Liver (tissue), 9 donors: Measurements from ENCODE around the gene TDRD5. TPM values are rescaled to one million over a fixed set of nuclear protein-coding genes. Genes with fewer than 3 reads are reported as not detected.

Source experiments
- DNase-seq: peaks from one replicate; pipeline ENCODE4 v3.0.0-alpha.2; 2017; ENCODE audit warnings: low spot score
- H3K27ac ChIP-seq, 2 donors: one replicate each; pipeline ENCODE4 v1.7.0; 2013; ENCODE audit warnings: inconsistent platforms in 2 of 2, low read length in 2 of 2, control low read depth in 1 of 2, low read depth in 1 of 2, mild to moderate bottlenecking in 1 of 2
- H3K27me3 ChIP-seq, 4 donors: one replicate each; pipeline versions ENCODE4 v1.6.1 to v1.7.0; 2013; ENCODE audit warnings: low read length in 3 of 4, inconsistent platforms in 1 of 4, mild to moderate bottlenecking in 1 of 4, moderate library complexity in 1 of 4; ENCODE audit not compliant: control insufficient read depth in 4 of 4, insufficient read depth in 4 of 4
- H3K36me3 ChIP-seq, 4 donors: one replicate each; pipeline versions ENCODE4 v1.6.1 to v1.7.0; 2013; ENCODE audit warnings: low read length in 3 of 4, mild to moderate bottlenecking in 3 of 4, low read depth in 1 of 4, moderate library complexity in 1 of 4; ENCODE audit not compliant: control insufficient read depth in 4 of 4, insufficient read depth in 3 of 4
- H3K4me1 ChIP-seq, 4 donors: one replicate each; pipeline versions ENCODE4 v1.6.1 to v1.7.0; 2013; ENCODE audit warnings: low read length in 3 of 4, mild to moderate bottlenecking in 3 of 4, moderate library complexity in 1 of 4; ENCODE audit not compliant: control insufficient read depth in 4 of 4, insufficient read depth in 4 of 4
- H3K4me3 ChIP-seq, 3 donors: one replicate each; pipeline versions ENCODE4 v1.6.1 to v1.7.0; 2013; ENCODE audit warnings: low read length in 3 of 3, control low read depth in 1 of 3, low read depth in 1 of 3, mild to moderate bottlenecking in 1 of 3
- H3K9ac ChIP-seq, 2 donors: one replicate each; pipeline ENCODE4 v1.7.0; 2013; ENCODE audit warnings: low read length in 2 of 2, mild to moderate bottlenecking in 2 of 2, moderate library complexity in 2 of 2, control low read depth in 1 of 2, low read depth in 1 of 2
- H3K9me3 ChIP-seq, 4 donors: one replicate each; pipeline versions ENCODE4 v1.6.1 to v1.7.0; 2013; ENCODE audit warnings: low read length in 3 of 4; ENCODE audit not compliant: control insufficient read depth in 4 of 4
- ATF3 ChIP-seq: IDR thresholded peaks from 2 replicates; pipeline ENCODE4 v1.6.1; 2016; ENCODE audit warnings: antibody characterized with exemption
- EGR1 ChIP-seq, 2 donors: IDR thresholded peaks; 2 replicates each; pipeline ENCODE4 v1.6.1; 2016 to 2018; ENCODE audit warnings: antibody characterized with exemption in 2 of 2, low read depth in 2 of 2
- FOXA1 ChIP-seq: IDR thresholded peaks from 2 replicates; pipeline ENCODE4 v1.6.1; 2016; ENCODE audit warnings: antibody characterized with exemption
- FOXA2 ChIP-seq: IDR thresholded peaks from 2 replicates; pipeline ENCODE4 v1.6.1; 2016; ENCODE audit warnings: antibody characterized with exemption
- HNF4G ChIP-seq: IDR thresholded peaks from 2 replicates; pipeline ENCODE4 v1.6.1; 2016; ENCODE audit warnings: antibody characterized with exemption
- JUND ChIP-seq, 2 donors: IDR thresholded peaks; 2 replicates each; pipeline ENCODE4 v1.6.1; 2016; ENCODE audit warnings: antibody characterized with exemption in 2 of 2
- MAX ChIP-seq: IDR thresholded peaks from 2 replicates; pipeline ENCODE4 v1.6.1; 2016; ENCODE audit warnings: antibody characterized with exemption
- RAD21 ChIP-seq, 2 donors: IDR thresholded peaks; 2 replicates each; pipeline ENCODE4 v1.6.1; 2016; ENCODE audit warnings: antibody characterized with exemption in 2 of 2, mild to moderate bottlenecking in 2 of 2
- SP1 ChIP-seq: IDR thresholded peaks from 2 replicates; pipeline ENCODE4 v1.6.1; 2018; ENCODE audit warnings: antibody characterized with exemption, mild to moderate bottlenecking
- TAF1 ChIP-seq: conservative IDR thresholded peaks from 2 replicates; pipeline ENCODE4 v1.6.1; 2016; ENCODE audit warnings: antibody characterized with exemption, mild to moderate bottlenecking
- WGBS: extraction: QIAGEN DNeasy Blood & Tissue Kit; methylation state at CpG from one replicate; pipeline ENCODE4 v1.1.7; 2013; 5-methylcytosine and 5-hydroxymethylcytosine counted together
- polyA plus RNA-seq, 2 donors: library from polyadenylated mRNA; stranded (reverse) in 1 of 2; unstranded in 1 of 2; fragments of 200-250 nt in 1 of 2; fragments of >200 nt in 1 of 2; fragmentation: Nextera tagmentation in 1 of 2; extraction: Ambion mirVana in 1 of 2; gene quantifications; one replicate each; pipeline versions ENCODE4 v1.2.1 to v1.2.3, GENCODE V29; 2013 to 2015
- total RNA-seq, 2 donors: library from RNA; depleted of rRNA; stranded (reverse); fragments of >200 nt; gene quantifications; one replicate each; pipeline ENCODE4 v1.2.3, GENCODE V29; 2014
- TF ChIP-seq, protein P1 (sequence below): IDR thresholded peaks from 2 replicates; pipeline ENCODE4 v1.6.1; 2016; ENCODE audit warnings: antibody characterized with exemption, mild to moderate bottlenecking
- TF ChIP-seq, protein P2 (sequence below): fragments of 150-350 bp; IDR thresholded peaks from 2 replicates; pipeline ENCODE4 v1.5.1; 2017; ENCODE audit warnings: improper control_type of control experiment, low read depth, low read length; ENCODE audit not compliant: missing input control
- donor health status: healthy.
- donor health status: healthy.
- donor health status: healthy.
- donor health status: healthy.
- donor health status: healthy.

TDRD5 gene
- total and polyA plus RNA-seq, 4 donors: not detected

- no peak for DNase-seq
- Histone ChIP-seq H3K9ac (peak overlapping the region in 1 of 2 donors; percentile 14), H3K27ac (no peak overlapping the region), H3K27me3 (peaks cover 0 to 2% (median 0%) of the 10 kb centered on the region in 4 donors), H3K9me3 (no peaks in the 10 kb centered on the region), H3K4me3 (no peak overlapping the region), H3K36me3 (no peaks in the 10 kb centered on the region), H3K4me1 (no peaks in the 10 kb centered on the region)
- WGBS: 83% methylated on average over 2 of the region's 2 CpGs
- no peak for TF ChIP-seq FOXA2
- no peak for TF ChIP-seq MAX
- no peak for TF ChIP-seq HNF4G
- no peak for TF ChIP-seq EGR1 (IDR thresholded peaks at IDR 0.05; ENCODE audit: low read depth in 2 of 2)
- no peak for TF ChIP-seq RAD21 (IDR thresholded peaks at IDR 0.05)
- TF ChIP-seq SP1: no peak
- TF ChIP-seq ATF3: no peak
- no peak for TF ChIP-seq TAF1
- TF ChIP-seq, protein P1, sequence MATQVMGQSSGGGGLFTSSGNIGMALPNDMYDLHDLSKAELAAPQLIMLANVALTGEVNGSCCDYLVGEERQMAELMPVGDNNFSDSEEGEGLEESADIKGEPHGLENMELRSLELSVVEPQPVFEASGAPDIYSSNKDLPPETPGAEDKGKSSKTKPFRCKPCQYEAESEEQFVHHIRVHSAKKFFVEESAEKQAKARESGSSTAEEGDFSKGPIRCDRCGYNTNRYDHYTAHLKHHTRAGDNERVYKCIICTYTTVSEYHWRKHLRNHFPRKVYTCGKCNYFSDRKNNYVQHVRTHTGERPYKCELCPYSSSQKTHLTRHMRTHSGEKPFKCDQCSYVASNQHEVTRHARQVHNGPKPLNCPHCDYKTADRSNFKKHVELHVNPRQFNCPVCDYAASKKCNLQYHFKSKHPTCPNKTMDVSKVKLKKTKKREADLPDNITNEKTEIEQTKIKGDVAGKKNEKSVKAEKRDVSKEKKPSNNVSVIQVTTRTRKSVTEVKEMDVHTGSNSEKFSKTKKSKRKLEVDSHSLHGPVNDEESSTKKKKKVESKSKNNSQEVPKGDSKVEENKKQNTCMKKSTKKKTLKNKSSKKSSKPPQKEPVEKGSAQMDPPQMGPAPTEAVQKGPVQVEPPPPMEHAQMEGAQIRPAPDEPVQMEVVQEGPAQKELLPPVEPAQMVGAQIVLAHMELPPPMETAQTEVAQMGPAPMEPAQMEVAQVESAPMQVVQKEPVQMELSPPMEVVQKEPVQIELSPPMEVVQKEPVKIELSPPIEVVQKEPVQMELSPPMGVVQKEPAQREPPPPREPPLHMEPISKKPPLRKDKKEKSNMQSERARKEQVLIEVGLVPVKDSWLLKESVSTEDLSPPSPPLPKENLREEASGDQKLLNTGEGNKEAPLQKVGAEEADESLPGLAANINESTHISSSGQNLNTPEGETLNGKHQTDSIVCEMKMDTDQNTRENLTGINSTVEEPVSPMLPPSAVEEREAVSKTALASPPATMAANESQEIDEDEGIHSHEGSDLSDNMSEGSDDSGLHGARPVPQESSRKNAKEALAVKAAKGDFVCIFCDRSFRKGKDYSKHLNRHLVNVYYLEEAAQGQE: no peak
These were observed 44.6 kb upstream of the TDRD5 start for GRCh38 chr1:179547021-179547535.

GRCh38 chr1:179548666-179549367 is 42.8 kb upstream of the TDRD5 start:
- TF ChIP-seq JUND (IDR thresholded peaks at IDR 0.05): no peak
- TF ChIP-seq, protein P1: no peak
- TF ChIP-seq MAX: no peak
- no peak for TF ChIP-seq EGR1 (IDR thresholded peaks at IDR 0.05; ENCODE audit: low read depth in 2 of 2)
- TF ChIP-seq, protein P2, sequence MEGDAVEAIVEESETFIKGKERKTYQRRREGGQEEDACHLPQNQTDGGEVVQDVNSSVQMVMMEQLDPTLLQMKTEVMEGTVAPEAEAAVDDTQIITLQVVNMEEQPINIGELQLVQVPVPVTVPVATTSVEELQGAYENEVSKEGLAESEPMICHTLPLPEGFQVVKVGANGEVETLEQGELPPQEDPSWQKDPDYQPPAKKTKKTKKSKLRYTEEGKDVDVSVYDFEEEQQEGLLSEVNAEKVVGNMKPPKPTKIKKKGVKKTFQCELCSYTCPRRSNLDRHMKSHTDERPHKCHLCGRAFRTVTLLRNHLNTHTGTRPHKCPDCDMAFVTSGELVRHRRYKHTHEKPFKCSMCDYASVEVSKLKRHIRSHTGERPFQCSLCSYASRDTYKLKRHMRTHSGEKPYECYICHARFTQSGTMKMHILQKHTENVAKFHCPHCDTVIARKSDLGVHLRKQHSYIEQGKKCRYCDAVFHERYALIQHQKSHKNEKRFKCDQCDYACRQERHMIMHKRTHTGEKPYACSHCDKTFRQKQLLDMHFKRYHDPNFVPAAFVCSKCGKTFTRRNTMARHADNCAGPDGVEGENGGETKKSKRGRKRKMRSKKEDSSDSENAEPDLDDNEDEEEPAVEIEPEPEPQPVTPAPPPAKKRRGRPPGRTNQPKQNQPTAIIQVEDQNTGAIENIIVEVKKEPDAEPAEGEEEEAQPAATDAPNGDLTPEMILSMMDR: no peak
- TF ChIP-seq HNF4G: no peak
- no peak for TF ChIP-seq SP1
- no peak for TF ChIP-seq FOXA1
- Histone ChIP-seq H3K4me3 (no peak overlapping the region), H3K27me3 (peaks cover 0 to 2% (median 0%) of the 10 kb centered on the region in 4 donors), H3K9me3 (no peaks in the 10 kb centered on the region), H3K4me1 (no peaks in the 10 kb centered on the region), H3K9ac (no peak overlapping the region), H3K36me3 (no peaks in the 10 kb centered on the region), H3K27ac (no peak overlapping the region)
- WGBS: 53% methylated on average over 3 of the region's 3 CpGs
- DNase-seq: no peak
